Activated CD4-positive, CD25-positive, alpha-beta regulatory T cell (primary cell): Measurements from ENCODE around the gene CACNA1H.

Experiments
- DNase-seq, 4 experiments: peaks; one replicate each; lab custom pipeline; 2025; lab: John Stamatoyannopoulos, UW

The CACNA1H gene

DNA sequence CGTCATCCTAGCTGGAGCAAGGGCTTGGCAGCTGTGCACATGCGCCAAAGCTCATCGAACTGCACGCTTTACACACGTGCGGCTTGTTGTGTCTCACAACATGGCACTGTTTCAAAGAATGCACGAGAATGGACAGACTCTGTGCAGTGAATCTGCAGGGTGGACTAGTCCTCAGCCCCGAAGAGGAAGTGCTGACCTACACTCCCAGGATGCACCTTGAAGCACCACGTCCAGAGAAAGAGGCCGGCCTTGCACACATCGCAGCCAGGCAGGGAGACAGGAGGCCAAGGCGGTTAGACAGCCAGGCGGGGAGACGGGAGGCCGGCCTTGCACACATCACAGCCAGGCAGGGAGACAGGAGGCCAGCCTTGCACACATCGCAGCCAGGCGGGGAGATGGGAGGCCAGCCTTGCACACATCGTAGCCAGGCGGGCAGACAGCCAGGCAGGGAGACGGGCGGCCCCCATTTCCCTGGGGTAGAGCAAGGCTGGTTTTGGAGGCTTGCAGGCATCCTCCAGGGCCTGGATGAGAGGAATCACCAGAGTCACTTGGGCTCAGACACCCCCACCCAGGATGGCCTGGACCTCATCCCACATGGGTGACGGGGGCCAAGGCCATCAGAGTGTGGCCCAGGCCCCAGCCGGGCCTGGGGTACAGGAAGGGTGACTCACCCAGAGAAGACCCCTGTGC is 9.0 kb upstream of the CACNA1H start:
- DNase-seq = no peak

DNA sequence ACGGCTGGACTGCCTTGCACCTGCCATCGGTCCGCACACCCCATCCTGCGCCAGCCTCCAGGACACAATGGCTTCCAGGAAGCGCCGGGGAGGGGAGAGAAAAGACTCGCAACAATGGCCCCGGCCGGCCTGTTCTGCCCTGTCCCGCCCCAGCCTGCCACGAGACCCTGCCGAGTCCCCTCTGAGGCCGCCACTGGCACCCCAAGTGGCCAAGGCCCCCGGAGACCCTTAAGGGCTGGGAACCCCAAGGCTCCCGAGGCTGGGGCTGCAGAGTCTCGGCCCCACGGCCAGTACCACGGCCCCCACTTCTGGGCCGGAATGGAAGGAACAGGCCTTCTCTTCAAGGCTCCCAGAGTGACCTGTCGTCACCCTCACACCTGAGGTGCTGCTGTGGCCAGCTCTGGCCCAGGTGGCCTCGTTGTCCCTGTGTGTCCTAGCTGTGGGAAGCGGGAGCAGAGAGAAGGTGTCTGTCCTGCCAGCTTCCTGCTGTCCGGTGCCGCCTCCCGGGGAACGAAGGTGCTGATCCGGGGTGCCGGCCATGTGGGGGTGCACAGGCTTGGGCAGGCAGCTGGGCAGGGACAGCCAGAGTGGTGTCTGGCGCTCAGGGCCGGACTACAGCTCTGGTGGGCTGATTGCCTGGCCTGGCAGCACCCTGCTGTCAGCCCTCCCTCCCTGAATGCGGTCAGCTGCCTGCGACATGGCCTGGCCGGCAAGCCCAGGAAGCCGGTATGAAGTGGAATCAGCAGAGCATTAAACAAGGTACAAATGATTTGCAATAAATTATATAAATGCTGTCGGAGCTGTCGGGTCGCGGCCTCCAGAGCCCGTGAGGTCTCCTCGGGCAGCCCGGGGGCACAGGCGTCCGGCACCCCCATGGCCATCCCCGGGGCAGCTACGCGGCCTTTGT is 8.2 kb upstream of the CACNA1H start:
- DNase-seq = no peak

DNA sequence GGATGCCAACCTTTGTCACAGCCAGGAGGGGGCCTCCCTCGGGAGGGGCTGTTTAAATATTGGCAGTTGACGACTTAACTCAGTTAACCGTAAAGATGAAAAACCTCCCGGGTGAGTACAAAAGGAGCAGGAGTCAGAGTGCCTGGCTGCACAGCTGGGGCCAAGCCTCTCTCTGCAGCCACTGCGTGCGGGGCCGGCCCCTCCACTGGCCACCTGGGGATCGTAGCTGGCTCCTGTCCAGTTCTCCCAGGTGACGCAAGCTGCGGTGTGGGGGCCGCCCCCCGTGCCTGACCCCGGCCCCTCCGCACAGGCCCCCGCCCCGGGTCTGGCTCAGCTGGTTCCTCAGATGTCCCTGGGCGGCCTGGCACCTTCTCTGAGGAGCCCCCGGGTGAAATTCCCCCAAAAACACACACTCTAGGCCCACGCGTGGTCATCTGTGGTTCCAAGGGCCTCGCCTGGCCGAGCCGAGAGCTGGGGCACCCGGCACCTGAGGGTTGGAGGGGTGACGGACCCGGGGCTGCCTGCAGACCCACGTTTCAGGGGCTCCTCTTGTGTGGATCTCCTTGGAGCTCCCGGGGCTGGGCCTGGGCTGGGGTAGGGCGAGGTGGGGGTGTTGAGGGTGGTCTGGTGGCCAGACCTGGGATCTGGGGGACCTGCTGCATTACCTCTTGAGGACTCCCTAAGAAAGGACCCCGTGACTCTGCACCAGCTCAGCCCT is 7.4 kb upstream of the CACNA1H start:
- no peak for DNase-seq

DNA sequence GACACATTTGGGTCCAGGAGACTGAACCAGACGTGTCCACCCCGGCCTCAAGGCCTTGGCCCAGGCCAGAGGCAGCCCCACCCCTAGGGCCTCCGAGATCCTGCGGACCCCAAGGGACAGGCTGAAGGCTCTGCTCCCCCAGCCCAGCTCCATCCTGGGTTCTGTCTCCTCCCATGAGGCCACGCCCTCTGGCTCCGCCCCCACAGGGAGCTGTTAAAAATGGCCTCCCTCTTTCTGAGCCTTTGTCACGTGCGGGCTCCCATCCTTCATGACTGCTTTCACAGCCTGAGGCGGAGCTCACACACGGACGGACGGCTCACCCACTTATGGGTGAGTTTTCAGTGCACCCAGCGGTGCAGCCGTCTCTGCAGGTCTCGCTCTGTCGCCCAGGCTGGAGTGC is 6.5 kb upstream of the CACNA1H start:
- no peak for DNase-seq

DNA sequence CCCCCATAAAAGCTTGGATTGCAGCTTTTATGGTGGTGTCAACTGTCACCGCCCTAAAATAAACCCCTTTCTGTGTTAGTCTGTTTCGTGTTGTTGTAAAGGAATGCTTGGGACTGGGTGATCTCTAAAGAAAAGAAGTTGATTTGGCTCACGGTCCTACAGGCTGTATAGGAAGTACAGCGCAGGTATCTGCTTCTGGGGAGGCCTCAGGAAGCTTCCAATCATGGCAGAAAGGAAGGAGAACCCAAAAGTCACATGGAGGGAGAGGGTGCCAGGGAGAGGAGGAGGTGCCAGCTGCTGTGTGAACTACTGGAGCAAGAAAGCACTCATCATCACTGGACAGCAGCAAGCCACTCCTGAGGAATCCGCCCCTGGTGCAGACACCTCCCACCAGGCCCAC is 5.9 kb upstream of the CACNA1H start:
- DNase-seq = no peak

DNA sequence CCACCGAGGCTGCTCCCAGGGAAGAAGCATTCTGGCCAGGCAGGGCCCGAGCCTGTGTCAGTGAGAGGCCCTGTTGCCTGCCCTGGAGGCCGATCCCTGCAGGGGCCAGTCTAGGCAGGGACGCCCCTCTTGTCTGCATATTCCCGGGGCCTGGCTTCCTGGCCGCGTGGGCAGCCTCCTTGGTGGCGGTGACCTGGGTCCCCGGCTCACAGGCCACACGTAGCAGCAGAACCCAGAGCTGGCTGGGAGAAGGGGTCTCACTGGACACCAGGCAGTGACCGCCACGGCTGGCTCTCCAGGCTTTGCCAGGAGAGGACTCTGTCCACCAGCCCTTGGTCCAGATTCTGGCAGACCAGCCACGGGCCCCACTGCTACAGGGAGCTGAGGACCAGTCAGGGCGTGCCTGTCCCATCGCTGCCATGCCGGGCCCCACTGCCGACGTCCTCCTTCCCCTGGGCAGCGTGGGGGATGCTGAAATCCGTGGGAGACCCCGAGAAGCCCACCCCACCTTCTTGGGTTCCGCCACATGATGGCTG is 3.7 kb upstream of the CACNA1H start:
- no peak for DNase-seq

DNA sequence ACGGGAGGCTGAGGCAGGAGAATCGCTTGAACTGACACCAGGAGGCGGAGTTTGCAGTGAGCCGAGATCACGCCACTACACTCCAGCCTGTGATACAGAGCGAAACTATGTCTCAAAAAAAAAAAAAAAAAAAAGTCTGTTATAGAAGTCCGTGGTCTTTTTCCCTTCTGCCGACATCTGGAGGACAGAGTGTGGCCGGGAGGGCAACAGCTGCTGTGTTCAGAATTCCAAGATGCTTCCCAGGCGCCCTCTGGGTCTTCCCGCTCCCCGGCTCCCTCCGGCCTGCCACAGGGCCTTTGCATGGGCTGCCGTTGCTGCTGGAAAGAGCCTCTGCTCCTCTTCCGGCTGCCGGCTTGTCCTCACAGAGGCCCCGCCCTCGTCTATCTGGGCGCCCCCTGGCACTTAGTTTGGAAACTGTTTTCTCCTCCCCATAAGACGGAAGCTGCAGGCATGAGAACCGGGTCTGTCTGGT is 2.4 kb upstream of the CACNA1H start:
- DNase-seq = no peak

DNA sequence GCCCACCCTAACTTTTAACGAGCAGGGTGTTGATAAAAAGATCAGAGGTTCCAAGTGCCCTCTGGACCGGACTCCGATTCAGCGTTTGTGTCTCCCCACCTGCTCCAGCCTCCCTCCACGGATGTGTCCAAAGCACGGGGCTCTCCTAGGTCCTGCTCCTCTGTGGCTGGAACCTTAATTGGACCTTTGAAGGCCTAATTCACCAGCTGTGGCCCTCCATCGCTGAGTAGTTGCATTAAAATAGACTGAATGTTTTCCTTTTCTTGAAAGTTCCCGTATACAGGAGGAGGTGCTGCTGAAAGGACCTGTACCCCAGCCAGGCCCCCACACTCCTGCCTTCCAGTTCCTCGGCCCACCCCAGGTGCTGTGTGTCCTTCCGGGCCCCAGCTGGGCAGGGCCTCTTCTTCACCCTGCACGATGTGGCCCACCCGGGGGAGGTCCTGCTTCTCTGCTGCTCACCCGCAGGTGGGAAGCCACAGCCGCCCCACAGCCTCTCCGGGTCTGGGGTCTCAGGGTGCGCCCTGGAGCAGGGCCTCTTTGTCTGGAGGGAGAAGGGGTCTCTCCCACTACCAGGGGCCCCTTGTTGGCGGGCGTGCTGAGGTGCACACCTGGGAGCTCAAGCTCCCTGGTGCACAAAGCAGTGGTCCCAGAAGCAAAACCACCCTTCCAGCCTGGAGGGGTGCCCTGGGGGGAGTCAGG is 1.3 kb upstream of the CACNA1H start:
- DNase-seq = no peak

DNA sequence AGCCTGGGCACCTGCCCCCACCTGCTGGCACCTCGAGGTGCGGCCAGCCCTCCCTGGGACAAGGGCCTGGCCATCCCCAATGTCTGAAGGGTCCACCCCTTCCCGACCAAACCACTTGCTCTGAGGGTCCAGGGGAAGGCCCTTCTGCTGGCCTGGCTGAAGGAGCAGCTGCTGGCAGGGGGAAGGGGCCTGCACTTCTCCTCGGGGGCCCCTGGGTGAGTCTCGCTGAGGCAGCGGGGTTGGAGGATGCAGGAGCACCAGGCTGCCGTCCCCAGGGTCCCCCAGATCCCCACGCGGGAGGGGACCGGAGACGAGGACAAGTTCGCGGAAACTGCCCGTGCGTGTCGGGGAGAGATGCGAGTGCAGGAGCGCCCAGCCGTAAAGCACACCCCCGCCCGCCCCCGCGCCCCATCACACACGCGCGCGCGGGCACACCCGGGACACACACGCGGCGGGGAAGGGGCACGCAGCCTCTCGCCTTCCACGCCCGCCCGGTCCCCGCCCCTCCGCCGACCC is 725 bp upstream of the CACNA1H start:
- DNase-seq = peak in 3 of 4 experiments; percentile 17 to 48 (median 46)

DNA sequence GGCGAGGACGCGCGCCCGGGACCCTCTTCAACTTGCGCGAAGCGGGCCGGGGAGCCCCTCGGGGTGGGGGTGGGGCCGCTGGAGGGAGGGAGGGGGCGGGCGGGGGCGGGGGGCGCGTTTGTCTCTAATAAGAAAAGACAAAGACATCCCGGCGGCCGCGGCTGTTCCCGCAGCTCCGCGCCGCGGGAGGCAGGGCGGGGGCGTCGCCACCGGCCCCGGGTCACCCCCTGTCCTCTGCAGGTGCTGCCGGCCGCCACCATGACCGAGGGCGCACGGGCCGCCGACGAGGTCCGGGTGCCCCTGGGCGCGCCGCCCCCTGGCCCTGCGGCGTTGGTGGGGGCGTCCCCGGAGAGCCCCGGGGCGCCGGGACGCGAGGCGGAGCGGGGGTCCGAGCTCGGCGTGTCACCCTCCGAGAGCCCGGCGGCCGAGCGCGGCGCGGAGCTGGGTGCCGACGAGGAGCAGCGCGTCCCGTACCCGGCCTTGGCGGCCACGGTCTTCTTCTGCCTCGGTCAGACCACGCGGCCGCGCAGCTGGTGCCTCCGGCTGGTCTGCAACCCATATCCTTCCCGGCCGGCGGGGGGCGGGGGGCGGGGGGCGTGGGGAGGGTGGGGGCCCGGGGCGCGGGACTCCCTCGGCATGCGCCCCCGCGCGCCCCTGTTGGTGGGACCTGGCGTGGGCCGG is 714 bp downstream of the CACNA1H start:
- DNase-seq = no peak

DNA sequence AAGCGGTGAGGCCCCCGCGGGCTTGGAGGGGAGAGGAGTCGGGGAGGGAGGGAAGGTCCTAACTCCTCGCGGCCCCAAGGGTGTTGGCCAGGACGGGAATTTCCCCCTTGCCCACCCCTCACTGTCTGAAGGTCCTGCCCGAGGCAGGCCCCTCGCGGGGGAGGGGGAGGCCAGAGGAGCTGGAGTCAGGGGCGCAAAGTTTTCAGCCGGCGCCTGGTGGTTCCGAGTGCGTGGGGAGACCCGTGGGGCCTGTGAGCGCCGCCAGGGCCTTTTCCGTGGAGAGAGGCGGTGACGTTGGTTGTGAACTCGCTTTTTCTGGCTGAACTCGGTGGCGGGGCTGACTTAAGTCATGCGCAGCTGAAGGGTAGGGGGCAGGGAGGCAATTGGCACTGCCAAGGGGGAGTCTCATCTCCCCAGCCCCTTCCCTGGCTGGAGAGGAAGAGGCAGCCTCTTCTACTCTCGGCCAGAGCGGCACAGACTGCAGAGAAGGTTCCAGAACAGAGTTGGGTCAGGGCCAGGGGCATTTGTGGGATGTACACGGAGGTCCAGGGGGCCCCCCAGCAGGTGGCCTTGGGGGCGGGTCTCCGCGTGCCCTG is 1.5 kb downstream of the CACNA1H start:
- DNase-seq = no peak

DNA sequence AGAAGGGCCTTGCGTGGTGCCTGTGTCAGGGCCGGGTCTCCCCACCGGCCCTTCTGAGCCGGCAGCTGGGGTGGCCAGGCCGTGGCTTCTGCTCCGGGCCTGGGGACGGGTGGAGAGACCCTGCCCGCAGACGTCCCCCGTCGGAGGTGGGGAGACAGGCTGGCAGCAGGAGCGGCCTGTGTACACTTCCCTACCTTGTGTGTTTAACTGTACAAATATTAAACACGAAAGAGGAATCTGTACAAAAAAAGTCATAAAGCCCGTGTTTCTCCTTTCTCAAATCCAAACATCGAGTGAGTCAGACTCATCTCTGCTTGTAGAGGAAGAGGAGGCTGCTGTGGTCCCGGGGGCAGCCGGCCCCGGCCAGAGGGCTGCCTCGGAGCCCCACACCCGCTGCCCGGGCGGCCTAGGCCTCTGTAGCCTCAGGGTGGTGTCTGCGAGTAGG is 2.0 kb downstream of the CACNA1H start:
- no peak for DNase-seq

DNA sequence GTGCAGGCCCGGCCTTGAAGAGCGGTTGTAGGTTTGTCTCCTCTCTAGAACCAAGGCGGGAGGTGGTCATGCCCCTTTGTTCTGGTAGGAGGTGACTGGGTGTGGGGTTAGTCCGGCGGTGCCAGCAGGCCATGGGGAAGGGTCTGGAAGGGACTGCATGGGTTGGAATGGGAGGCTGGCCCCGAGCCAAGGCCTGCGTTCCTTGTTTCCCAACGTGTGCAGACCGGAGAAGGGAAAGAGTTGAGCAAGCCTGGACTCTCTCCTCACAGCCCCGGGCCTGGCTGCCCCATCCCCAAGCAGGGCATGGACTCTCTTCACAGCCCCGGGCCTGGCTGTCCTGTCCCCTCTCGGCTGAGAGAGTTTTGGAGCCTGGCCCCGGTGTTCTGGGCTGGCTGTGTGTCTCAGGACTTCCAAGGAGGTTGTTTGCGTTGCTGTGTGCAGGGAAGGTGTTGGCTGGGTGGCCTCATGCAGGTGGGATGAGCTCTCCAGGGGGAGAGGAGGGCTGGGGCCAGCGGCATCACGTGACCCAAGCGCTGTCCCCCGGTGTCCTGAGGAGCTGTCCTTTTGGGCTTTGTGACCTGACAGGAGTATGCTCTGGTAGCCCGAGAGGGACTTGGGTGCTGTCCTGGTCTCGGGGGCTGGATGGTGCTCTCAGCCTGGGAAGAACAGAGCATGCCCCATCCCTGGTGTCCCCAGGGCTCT is 2.6 kb downstream of the CACNA1H start:
- DNase-seq = no peak

DNA sequence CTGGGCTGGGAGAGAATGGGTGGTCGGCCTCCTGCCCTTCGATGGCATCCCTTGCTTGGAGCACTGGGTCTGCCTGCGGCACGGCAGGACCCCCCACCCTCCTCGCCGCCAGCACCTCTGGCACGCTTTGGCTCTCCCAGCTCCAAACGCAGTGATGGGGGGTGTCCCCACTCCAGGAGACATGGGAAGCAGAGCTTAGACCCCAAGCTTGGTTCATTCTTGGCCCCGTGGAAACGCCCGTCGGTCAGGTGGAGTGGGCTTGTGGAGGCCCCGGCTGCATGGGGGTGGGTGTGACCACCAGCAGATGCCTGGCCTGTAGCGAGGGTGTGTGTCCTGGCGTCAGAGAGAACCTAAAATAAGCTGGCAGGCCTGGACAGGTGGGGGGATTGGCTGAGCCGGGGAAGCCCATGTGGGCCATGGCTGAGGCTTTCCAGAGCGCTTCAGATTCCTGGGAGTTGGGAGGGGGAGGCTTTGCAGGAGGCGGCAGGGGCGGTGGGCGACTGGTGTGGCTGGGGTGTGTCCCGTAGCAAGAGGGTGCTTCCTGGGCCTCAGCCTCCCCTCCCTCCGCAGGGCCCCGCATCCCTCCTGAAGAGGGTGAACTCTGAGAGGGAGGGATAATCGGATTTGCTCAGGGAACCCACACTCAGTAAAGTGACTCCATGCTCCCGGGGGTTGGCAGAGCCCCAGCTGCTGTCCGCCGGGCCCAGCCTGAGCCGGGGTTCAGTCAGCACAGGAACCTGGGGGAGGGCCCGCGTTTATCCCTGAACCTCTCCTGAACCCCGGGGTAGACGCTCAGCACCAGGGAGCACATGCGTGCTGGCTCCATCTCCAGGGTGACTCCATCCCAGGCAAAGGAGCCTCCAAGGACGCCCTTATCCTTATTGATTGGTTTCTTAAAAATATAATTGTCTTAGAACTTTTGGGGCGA is 3.4 kb downstream of the CACNA1H start:
- no peak for DNase-seq

DNA sequence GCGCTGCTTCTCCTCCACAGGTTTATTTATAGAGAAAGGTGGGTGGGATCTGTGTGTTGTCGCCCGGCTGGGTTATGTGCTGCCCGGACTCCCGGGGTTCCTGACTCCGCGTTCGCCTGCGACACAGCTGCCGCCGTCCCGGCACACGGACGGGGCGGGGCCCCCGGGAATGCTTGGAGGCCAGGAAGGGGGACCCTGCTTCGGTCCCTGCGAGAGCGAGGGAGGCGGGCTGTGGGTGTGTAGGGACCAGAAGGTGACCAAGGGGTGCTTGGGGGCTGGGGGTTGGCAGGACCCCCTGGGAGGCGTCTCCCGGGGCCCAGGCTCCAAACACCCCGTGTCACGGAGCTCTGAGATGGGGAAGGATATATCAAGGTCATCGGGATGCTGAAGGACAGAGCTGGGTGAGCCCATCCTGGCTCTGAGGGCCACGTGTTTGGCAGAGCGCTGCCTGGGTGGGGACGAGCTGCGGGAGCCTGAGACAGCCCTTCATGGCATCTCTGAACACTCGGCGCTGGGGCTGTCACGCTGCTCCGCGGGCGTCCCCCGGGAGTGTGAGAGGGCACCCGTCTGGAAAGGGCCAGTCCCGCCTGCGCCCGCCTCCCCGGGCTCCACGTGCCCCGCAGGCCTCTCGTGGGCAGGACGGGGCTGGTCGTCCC is 4.2 kb downstream of the CACNA1H start:
- no peak for DNase-seq

DNA sequence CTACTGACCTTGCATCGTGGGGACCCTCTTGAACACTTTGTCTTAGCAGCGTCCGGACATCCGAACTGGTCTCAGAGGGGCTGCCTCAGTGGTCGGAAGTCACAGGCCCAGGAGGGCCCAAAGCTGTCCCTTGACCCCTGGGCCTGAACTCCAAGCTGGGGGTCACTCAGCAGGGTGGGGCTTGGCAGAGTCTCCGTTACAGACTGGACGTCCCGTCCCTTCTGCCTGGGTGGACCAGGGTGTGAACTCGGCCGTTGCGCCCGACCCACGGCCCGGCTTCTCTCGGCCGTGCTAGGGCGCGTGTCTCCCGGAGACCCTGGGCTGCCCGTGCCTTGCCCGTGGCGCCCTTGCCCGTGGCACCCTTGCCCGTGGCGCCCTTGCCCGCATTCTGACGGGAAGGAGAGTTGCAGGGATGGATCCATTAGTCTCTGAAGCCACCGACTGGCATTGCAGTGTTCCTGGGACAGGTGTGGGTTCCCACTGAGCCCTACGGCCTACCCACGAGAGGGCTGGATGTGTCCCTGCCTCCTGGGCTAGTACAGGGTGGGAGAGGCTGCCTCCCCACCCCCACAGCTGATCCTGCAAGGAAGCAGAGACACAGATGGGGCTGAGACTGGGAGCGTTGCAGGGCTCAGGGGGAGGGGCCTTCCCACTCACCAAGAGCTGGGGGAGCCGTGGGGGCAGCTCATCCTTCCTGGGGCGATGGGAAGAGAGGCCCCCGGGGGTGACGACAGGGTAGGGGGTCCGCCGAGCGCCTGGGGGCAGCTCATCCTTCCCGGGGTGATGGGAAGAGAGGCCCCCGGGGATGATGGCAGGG is 4.9 kb downstream of the CACNA1H start:
- no peak for DNase-seq
